ENCODE data around the gene FXN.

DNA sequence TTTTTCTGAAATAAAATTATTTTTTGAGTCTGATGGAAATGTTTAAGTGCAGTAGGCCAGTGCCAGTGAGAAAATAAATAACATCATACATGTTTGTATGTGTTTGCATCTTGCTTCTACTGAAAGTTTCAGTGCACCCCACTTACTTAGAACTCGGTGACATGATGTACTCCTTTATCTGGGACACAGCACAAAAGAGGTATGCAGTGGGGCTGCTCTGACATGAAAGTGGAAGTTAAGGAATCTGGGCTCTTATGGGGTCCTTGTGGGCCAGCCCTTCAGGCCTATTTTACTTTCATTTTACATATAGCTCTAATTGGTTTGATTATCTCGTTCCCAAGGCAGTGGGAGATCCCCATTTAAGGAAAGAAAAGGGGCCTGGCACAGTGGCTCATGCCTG, 39.2 kb downstream of the FXN start:
- TF ChIP-seq, protein P1, sequence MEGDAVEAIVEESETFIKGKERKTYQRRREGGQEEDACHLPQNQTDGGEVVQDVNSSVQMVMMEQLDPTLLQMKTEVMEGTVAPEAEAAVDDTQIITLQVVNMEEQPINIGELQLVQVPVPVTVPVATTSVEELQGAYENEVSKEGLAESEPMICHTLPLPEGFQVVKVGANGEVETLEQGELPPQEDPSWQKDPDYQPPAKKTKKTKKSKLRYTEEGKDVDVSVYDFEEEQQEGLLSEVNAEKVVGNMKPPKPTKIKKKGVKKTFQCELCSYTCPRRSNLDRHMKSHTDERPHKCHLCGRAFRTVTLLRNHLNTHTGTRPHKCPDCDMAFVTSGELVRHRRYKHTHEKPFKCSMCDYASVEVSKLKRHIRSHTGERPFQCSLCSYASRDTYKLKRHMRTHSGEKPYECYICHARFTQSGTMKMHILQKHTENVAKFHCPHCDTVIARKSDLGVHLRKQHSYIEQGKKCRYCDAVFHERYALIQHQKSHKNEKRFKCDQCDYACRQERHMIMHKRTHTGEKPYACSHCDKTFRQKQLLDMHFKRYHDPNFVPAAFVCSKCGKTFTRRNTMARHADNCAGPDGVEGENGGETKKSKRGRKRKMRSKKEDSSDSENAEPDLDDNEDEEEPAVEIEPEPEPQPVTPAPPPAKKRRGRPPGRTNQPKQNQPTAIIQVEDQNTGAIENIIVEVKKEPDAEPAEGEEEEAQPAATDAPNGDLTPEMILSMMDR (IDR thresholded peaks at IDR 0.05; ENCODE audit: insufficient read depth, low read depth, low read length) = no peak
- TF ChIP-seq EZH2 (IDR thresholded peaks at IDR 0.05; ENCODE audit: insufficient read depth, low read length) = no peak
